ENCODE data around the gene TRIM54. TPM values are rescaled to one million over a fixed set of nuclear protein-coding genes. Genes with fewer than 3 reads are reported as not detected.
"Not testable (repeated sequence)": the region's sequence is repeated elsewhere in the genome, so short reads cannot be mapped to it uniquely, and the experiment has no call there.

TRIM54 gene
- total RNA-seq, 2 donors from 2014 or later = 0.41 to 2.5 TPM

DNA sequence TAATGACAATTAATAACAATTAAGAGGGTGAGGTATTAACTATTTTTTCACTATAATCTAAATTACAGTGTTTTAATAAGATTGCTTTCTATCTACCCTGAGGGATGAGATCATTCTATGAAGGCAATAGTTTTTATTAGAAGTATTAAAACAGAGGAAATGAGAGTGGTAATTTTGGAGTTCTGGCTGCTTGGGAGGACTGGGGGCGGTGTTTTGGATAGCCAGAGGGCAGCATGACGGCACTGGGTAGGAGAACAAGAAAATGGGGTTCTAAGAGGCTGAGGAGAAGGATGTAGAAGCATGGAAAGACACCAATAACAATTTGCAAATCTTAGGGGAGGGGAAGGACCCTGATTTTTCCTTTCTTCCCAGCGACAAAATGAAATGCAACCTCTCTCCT lies 12.1 kb upstream of the TRIM54 start:
- H3K27ac ChIP-seq = no peak overlapping the region
- peaks cover 0 to under 1% of the 10 kb centered on the region in 2 donors for H3K4me1 ChIP-seq (ENCODE audit: control insufficient read depth in 1 of 2, low read depth in 2 of 2)
- no peaks in the 10 kb centered on the region for H3K9me3 ChIP-seq
- DNase-seq (ENCODE audit: low spot score) = no peak
- no peak overlapping the region for H3K4me3 ChIP-seq
- no peak for TF ChIP-seq CTCF (IDR thresholded peaks at IDR 0.05)
- H3K36me3 ChIP-seq = no peaks in the 10 kb centered on the region
- no peaks in the 10 kb centered on the region for H3K27me3 ChIP-seq (replicated peaks; ENCODE audit: insufficient read depth)
- ATAC-seq (ENCODE audit: insufficient number of reproducible peaks, low FRiP score, low read depth) = no peak

DNA sequence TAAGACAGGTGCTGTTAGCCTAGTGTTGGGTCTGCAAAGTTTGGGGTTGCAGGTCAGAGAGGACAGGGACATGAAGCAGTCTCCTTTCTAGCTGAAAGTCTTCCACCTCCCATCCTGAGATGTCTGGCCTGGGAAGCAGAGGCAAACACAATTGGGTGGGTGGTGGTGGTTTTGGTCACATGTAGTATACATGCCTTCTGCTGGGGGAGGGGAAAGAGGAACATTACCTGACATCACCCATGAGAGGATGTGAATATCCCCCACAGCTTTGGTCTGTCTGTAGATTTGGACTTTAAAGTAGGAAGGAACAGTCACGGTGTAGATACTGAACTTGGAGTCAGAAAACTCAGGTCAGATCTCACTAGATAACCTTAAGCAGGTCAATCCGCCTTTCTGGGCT lies 11.6 kb upstream of the TRIM54 start:
- no peak for DNase-seq (ENCODE audit: low spot score)
- no peaks in the 10 kb centered on the region for H3K27me3 ChIP-seq (replicated peaks; ENCODE audit: insufficient read depth)

DNA sequence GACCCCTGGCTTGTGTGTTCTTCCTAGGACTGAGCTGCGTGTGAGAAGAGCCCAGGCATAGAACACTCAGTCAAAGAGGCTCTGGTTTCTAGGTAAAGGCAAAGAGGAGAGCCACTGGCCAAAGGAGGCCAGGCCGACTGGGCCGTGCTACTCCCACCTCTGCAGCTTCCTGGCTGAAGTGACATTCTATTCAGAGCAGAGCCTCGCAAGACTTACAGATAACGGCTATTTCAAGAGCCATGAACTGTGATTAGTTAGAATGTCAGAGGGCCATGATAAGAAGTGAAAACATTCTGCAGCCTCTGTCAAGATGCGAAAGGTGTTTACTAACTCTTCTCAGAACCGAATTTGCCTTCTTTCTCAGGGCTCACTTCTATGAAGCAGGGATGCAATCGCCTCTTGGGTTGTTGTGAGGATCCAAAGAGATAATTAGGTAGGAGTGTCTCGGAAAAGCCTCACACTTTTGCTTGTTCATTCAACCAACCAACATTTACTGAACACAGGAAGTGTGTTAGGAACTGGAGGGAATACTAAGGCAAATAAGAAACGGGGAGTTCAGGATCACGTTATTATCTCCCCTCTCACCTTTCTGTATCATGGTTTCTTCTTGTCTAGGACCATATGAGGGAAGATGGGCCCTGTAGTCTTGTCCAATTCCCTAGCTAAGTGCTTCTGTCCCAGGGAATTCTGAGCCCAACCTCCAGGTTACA lies 10.4 kb upstream of the TRIM54 start:
- Histone ChIP-seq H3K4me3 (no peak overlapping the region), H3K27me3 (replicated peaks; ENCODE audit: insufficient read depth) (no peaks in the 10 kb centered on the region), H3K27ac (no peak overlapping the region), H3K36me3 (no peaks in the 10 kb centered on the region), H3K9me3 (no peaks in the 10 kb centered on the region), H3K4me1 (ENCODE audit: control insufficient read depth in 1 of 2, low read depth in 2 of 2) (no peaks in the 10 kb centered on the region)
- DNase-seq (ENCODE audit: low spot score) (no peak), ATAC-seq (ENCODE audit: insufficient number of reproducible peaks, low FRiP score, low read depth) (no peak)
- no peak for TF ChIP-seq CTCF (IDR thresholded peaks at IDR 0.05)

More for the DNA sequence above, 11.6 kb upstream of the TRIM54 start:
- ATAC-seq (ENCODE audit: insufficient number of reproducible peaks, low FRiP score, low read depth) = no peak
- Histone ChIP-seq H3K4me3 (no peak overlapping the region), H3K9me3 (no peaks in the 10 kb centered on the region), H3K36me3 (no peaks in the 10 kb centered on the region), H3K4me1 (ENCODE audit: control insufficient read depth in 1 of 2, low read depth in 2 of 2) (no peaks in the 10 kb centered on the region), H3K27ac (no peak overlapping the region)
- no peak for TF ChIP-seq CTCF (IDR thresholded peaks at IDR 0.05)

GRCh38 chr2:27272537-27273522 lies 9.4 kb upstream of the TRIM54 start:
- DNase-seq (ENCODE audit: low spot score); H3K27me3 ChIP-seq (replicated peaks; ENCODE audit: insufficient read depth); H3K4me1 ChIP-seq (ENCODE audit: control insufficient read depth in 1 of 2, low read depth in 2 of 2); H3K36me3 ChIP-seq; H3K4me3 ChIP-seq; H3K27ac ChIP-seq; H3K9me3 ChIP-seq; ATAC-seq (ENCODE audit: insufficient number of reproducible peaks, low FRiP score, low read depth): not testable (repeated sequence)

DNA sequence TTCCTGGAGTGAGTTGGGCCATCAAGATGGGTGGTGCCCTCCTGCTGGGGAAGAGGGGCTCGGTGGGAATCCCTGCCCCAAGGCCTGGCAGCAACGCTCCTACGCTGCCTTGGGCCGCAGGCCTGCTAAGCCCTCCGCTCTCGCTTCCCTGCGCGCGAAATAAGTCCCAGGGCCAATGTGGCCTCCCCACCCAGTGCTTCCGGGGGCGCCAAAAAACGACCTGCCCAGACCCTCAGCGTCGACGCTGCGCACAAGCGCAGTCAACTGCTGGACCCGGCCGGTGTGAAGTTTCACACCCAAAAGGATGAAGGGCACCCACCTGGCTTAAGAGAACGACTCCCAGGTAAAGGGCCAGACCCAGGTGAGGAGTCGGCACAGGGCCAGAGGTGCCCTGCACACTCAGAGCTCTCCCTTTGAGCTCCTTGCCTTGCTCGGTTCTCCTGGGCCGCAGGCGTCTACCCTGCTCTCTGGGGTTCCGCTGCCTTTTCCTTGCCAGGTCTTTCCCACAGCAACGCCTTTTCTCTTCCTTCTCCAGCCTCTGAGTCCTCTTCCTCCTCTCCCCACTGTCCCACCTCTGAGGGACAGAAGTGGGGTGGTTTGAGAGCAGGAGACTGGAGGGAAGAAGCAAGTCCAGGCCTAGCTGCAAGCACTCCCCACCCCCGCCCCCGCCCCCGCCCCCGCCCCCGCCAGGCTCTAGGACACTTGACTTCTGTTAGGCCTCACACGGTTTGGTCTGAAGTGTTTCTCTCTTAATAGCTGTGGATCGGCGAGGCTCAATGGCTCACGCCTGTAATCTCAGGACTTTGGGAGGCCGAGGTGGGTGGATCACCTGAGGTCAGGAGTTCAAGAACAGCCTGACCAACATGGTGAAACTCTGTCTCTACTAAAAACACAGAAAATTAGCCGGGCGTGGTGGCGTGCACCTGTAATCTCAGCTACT lies 6.7 kb upstream of the TRIM54 start, which contains the start of gene DNAJC5G:
Gene DNAJC5G (plus strand): TSS at position 223 of the 940 bp plus-strand sequence. CDS start 1,296 bp downstream, outside the sequence.
- no peaks in the 10 kb centered on the region for H3K27me3 ChIP-seq (replicated peaks; ENCODE audit: insufficient read depth)
- H3K4me1 ChIP-seq (ENCODE audit: control insufficient read depth in 1 of 2, low read depth in 2 of 2) = no peaks in the 10 kb centered on the region
- H3K9me3 ChIP-seq = no peaks in the 10 kb centered on the region
- no peak within 1 kb of the TSS for H3K27ac ChIP-seq
- no peak within 1 kb of the TSS for H3K4me3 ChIP-seq
- no peak for DNase-seq (ENCODE audit: low spot score)
- ATAC-seq (ENCODE audit: insufficient number of reproducible peaks, low FRiP score, low read depth) = no peak
- H3K36me3 ChIP-seq = no peaks in the 10 kb centered on the region
- no peak for TF ChIP-seq CTCF (IDR thresholded peaks at IDR 0.05)

Measured in thoracic aorta (tissue), 2 donors.